HAP-1 (cell line): ENCODE results near the gene ZNF142.

Experiments used
- DNase-seq, 2 experiments: peaks; one replicate each; pipeline ENCODE4 v3.0.0-alpha.2; 2016 to 2020; ENCODE audit warnings: low spot score in 2 of 2
- H3K27me3 ChIP-seq: fragments of 250-450 bp; sonication (Bioruptor Pico); 2 replicates; pipeline ENCODE4 v1.5.1; 2020; ENCODE audit warnings: low read depth, mild to moderate bottlenecking, moderate library complexity
- H3K36me3 ChIP-seq: fragments of 250-450 bp; sonication (Bioruptor Pico); replicated peaks from 2 replicates; pipeline ENCODE4 v1.5.1; 2020; ENCODE audit warnings: mild to moderate bottlenecking
- H3K4me1 ChIP-seq: fragments of 250-450 bp; sonication (Bioruptor Pico); 2 replicates; pipeline ENCODE4 v1.5.1; 2020; ENCODE audit warnings: mild to moderate bottlenecking
- H3K4me3 ChIP-seq: fragments of 250-450 bp; sonication (Bioruptor Pico); 2 replicates; pipeline ENCODE4 v1.5.1; 2020; ENCODE audit warnings: mild to moderate bottlenecking, moderate library complexity
- H3K9me3 ChIP-seq: fragments of 250-450 bp; sonication (Bioruptor Pico); 2 replicates; pipeline ENCODE4 v1.5.1; 2020; ENCODE audit warnings: mild to moderate bottlenecking, moderate library complexity
- in situ Hi-C: fragments of 300-500 bp; cut with MboI; formaldehyde crosslinking; loops from 3 replicates; pipeline ENCODE4 v1.14.3; 2020; ENCODE audit warnings: low sequenced_read_pairs, inconsistent platforms, mixed read lengths

The ZNF142 gene

DNA sequence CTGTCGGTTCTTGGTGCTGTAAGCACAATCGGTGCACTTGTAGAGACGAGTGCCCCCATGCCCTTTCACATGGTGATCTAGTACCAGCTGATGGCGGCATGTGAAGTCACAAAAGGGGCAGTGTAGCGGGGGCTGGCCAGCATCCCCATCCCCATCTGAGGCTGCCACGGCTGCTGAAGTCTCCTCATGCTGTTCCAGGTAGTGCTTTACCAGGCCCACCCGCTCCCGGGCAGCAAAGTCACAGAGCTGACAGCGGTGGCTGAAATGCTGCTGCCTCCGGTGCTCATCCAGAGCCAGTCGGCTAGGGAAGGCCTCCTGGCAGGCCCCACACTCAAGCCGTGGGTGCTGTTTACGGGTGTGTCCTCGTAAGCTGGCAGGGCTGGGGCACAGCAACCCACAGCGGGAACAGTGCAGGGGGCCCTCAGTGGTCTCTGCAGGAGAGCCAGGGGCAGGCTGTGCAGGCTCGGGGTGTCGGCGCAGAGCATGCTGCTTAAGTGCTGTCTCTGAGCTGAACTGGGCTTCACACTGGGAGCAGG, 17.2 kb downstream of the ZNF142 start:
- H3K9me3 ChIP-seq, result no peaks in the 10 kb centered on the region
- no peak for DNase-seq
- peaks cover 86% of the 10 kb centered on the region for H3K36me3 ChIP-seq
- in situ Hi-C loops, result loop anchor here (10.0 kb wide), 1 partner anchor 237 kb away; no protein-coding TSS in a partner anchor
- no peaks in the 10 kb centered on the region for H3K4me1 ChIP-seq
- no peak overlapping the region for H3K4me3 ChIP-seq
- no peaks in the 10 kb centered on the region for H3K27me3 ChIP-seq

DNA sequence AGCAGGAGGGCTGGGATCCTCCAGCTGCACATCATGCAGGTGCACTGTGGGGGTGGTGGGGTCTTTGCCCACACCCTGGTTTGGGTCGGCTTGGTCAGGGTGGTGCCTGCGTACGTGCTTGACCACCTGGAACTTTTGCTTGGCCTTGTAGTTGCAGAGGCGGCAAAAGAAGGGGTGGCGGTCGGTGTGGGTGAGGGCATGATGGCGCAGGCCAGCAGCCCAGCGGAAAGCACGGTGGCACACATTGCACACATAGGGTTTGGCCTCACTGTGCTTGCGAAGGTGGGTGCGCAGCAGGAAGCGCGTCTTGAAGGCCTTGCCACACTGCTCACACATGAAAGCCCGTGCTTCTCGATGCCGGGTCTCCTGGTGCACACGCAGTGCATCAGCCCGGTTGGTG, 21.1 kb downstream of the ZNF142 start:
- no peaks in the 10 kb centered on the region for H3K4me1 ChIP-seq
- H3K36me3 ChIP-seq, result peaks cover 77% of the 10 kb centered on the region
- no peak overlapping the region for H3K4me3 ChIP-seq
- no peak for DNase-seq
- H3K9me3 ChIP-seq, result no peaks in the 10 kb centered on the region
- no peaks in the 10 kb centered on the region for H3K27me3 ChIP-seq
- in situ Hi-C loops, result no loop called here

DNA sequence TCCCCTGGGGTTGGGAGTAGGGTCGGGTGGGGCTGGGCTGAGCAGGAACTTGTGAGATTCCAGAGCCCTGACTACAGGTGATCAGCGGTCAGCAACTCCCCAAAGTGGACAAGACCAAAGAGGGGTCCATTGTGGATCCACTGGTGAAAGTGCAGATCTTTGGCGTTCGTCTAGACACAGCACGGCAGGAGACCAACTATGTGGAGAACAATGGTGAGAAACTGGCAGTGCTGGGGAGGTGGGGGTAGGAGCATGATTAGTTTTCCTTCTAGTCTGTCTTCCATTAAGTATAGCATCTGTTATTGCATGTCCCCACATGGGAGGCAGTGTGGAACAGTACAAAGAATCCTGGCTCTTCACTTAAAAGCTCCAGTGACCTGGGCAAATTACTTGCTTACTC, 23.7 kb downstream of the ZNF142 start:
- Histone ChIP-seq H3K9me3 (no peaks in the 10 kb centered on the region), H3K4me3 (no peak overlapping the region), H3K36me3 (peaks cover 57% of the 10 kb centered on the region), H3K27me3 (no peaks in the 10 kb centered on the region), H3K4me1 (peaks cover 9% of the 10 kb centered on the region)
- no peak for DNase-seq
- in situ Hi-C loops, result no loop called here

DNA sequence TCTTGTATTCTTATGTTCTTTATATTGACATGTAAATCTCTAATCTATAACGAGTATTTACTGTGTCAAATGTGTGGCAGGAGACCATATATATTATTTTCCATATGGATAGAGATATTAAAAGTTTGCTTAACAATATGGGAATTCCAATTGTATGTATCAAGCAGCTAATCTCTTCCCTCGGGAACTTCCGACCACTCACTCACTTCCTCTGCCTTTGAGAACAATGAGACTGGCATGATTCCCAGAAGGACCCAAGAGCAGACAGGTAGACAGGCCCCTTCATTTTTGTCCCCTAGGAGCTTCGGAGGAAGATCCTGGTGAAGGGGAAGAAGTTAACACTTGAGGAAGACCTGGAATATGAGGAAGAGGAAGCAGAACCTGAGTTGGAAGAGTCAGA, 27.6 kb downstream of the ZNF142 start:
- H3K4me3 ChIP-seq, result no peak overlapping the region
- in situ Hi-C loops, result no loop called here
- H3K9me3 ChIP-seq, result no peaks in the 10 kb centered on the region
- H3K27me3 ChIP-seq, result peaks cover 8% of the 10 kb centered on the region; the same call in 1 of the 2 replicates
- H3K4me1 ChIP-seq, result peaks cover 9% of the 10 kb centered on the region
- DNase-seq, result peak; percentile 55 to 60
- peaks cover 23% of the 10 kb centered on the region for H3K36me3 ChIP-seq

DNA sequence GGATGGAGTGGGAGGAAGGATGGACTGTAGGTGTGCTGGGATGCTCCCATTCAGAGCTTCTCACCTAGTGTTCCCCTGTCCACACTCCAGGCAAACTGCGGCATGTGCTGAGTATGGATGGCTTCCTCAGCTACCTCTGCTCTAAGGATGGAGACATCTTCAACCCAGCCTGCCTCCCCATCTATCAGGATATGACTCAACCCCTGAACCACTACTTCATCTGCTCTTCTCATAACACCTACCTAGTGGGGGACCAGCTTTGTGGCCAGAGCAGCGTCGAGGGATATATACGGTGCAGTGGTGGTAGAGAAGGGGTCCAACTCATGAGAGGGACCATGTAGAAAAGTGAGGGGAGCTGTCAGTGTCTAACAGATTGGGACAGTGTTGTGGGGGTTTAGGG, 31.5 kb downstream of the ZNF142 start:
- peaks cover 9% of the 10 kb centered on the region for H3K4me1 ChIP-seq
- H3K27me3 ChIP-seq, result peaks cover 10% of the 10 kb centered on the region; the same call in 1 of the 2 replicates
- H3K36me3 ChIP-seq, result no peaks in the 10 kb centered on the region
- H3K9me3 ChIP-seq, result no peaks in the 10 kb centered on the region
- H3K4me3 ChIP-seq, result no peak overlapping the region
- in situ Hi-C loops, result no loop called here
- no peak for DNase-seq

DNA sequence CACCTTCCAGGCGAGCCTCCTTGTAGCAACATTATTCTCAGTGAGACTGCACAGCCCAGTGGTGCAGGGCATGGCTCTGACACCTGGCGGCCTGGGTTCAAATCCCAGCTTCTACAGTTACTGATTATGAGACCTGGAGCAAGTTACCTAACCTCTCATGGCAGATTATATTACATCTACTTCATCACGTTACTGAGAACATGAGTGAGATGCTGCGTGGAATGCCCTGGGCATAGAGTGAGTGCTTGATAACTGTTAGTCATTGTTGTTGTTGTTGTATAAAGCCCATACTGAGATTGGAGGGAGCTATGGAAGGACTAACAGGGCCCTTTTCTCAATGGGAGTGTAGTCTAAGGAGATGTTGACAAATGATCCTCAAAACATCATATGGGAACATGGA, 33.1 kb downstream of the ZNF142 start:
- Histone ChIP-seq H3K36me3 (no peaks in the 10 kb centered on the region), H3K9me3 (no peaks in the 10 kb centered on the region), H3K27me3 (peaks cover 10% of the 10 kb centered on the region; the same call in 1 of the 2 replicates), H3K4me1 (peaks cover 3% of the 10 kb centered on the region), H3K4me3 (no peak overlapping the region)
- in situ Hi-C loops, result no loop called here
- DNase-seq, result no peak

DNA sequence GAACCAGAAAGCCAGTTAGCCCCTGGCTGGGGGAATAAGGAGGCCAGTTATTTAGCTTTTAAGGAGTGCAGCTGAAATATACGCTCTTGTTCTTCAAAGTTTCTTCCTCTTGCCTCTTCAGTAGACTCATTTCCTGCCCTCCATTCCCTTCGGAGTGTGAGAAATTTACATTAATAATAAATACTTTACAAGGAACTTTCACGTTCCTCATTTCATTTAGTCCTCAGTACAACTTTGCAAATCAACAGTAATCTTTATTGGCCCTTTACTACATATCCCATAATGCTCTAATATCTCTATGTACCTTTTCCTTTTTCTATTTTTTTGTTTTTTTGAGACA, 36.1 kb downstream of the ZNF142 start:
- Histone ChIP-seq H3K9me3 (no peaks in the 10 kb centered on the region), H3K27me3 (peaks cover 8% of the 10 kb centered on the region; the same call in 1 of the 2 replicates), H3K36me3 (no peaks in the 10 kb centered on the region), H3K4me1 (no peaks in the 10 kb centered on the region), H3K4me3 (no peak overlapping the region)
- no peak for DNase-seq
- in situ Hi-C loops, result no loop called here

GRCh38 chr2:218622606-218623365, 36.6 kb downstream of the ZNF142 start:
- Histone ChIP-seq H3K4me3 (no peak overlapping the region), H3K9me3 (no peaks in the 10 kb centered on the region), H3K4me1 (no peaks in the 10 kb centered on the region), H3K36me3 (no peaks in the 10 kb centered on the region), H3K27me3 (peaks cover 2% of the 10 kb centered on the region; the same call in 1 of the 2 replicates)
- in situ Hi-C loops, result no loop called here
- DNase-seq, result no peak

DNA sequence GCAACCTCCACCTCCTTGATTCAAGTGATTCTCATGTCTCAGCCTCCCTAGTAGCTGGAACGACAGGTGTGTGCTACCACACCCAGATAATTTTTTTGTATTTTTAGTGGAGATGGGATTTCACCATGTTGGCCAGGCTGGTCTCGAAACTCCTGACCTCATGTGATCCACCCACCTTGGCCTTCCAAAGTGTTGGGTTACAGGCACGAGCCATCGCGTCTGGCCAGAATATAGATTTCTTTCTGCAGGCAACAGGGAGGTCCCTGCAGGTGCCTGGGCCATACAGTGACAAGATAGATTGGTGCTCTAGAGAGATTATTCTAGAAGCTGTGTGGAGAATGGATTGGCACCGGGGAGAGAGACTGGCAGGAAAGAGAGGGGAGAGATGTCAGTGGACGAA, 38.4 kb downstream of the ZNF142 start:
- no peaks in the 10 kb centered on the region for H3K36me3 ChIP-seq
- H3K4me1 ChIP-seq, result no peaks in the 10 kb centered on the region
- 0 out of 2 replicates have a peak, but pooled peaks cover 2% of the 10 kb centered on the region for H3K27me3 ChIP-seq
- DNase-seq, result no peak
- in situ Hi-C loops, result no loop called here
- no peaks in the 10 kb centered on the region for H3K9me3 ChIP-seq
- no peak overlapping the region for H3K4me3 ChIP-seq

- Histone ChIP-seq H3K36me3 (no peaks in the 10 kb centered on the region), H3K9me3 (no peaks in the 10 kb centered on the region), H3K4me1 (no peaks in the 10 kb centered on the region), H3K27me3 (0 out of 2 replicates have a peak, but pooled peaks cover 2% of the 10 kb centered on the region), H3K4me3 (no peak overlapping the region)
- in situ Hi-C loops, result no loop called here
- DNase-seq, result no peak
These were observed 41.1 kb downstream of the ZNF142 start for GRCh38 chr2:218618102-218618860.

- Histone ChIP-seq H3K9me3 (no peaks in the 10 kb centered on the region), H3K36me3 (no peaks in the 10 kb centered on the region), H3K4me3 (no peak overlapping the region), H3K4me1 (no peaks in the 10 kb centered on the region), H3K27me3 (peaks cover 12% of the 10 kb centered on the region)
- no peak for DNase-seq
- in situ Hi-C loops, result no loop called here
These were observed 43.5 kb downstream of the ZNF142 start for GRCh38 chr2:218615868-218616315.

GRCh38 chr2:218607436-218608115, 51.8 kb downstream of the ZNF142 start, which contains the start of gene PLCD4:
Gene PLCD4 (plus strand): TSS chr2:218607899. CDS start chr2:218615740, 7,841 bp downstream.
- Histone ChIP-seq H3K27me3 (peaks cover 9% of the 10 kb centered on the region; the same call in 1 of the 2 replicates), H3K4me1 (no peaks in the 10 kb centered on the region), H3K9me3 (no peaks in the 10 kb centered on the region; the same call in 1 of the 2 replicates), H3K36me3 (no peaks in the 10 kb centered on the region), H3K4me3 (no peak within 1 kb of the TSS)
- in situ Hi-C loops, result no loop called here
- peak in 1 of 2 experiments; percentile 31 for DNase-seq

- in situ Hi-C loops, result no loop called here
- Histone ChIP-seq H3K4me1 (no peaks in the 10 kb centered on the region), H3K4me3 (no peak overlapping the region), H3K9me3 (no peaks in the 10 kb centered on the region; the same call in 1 of the 2 replicates), H3K27me3 (no peaks in the 10 kb centered on the region; the same call in 1 of the 2 replicates), H3K36me3 (no peaks in the 10 kb centered on the region)
- DNase-seq, result no peak
These were observed 54.0 kb downstream of the ZNF142 start for GRCh38 chr2:218605432-218605831.
